ENCODE measurements around the gene SCUBE1.

The SCUBE1 gene

DNA sequence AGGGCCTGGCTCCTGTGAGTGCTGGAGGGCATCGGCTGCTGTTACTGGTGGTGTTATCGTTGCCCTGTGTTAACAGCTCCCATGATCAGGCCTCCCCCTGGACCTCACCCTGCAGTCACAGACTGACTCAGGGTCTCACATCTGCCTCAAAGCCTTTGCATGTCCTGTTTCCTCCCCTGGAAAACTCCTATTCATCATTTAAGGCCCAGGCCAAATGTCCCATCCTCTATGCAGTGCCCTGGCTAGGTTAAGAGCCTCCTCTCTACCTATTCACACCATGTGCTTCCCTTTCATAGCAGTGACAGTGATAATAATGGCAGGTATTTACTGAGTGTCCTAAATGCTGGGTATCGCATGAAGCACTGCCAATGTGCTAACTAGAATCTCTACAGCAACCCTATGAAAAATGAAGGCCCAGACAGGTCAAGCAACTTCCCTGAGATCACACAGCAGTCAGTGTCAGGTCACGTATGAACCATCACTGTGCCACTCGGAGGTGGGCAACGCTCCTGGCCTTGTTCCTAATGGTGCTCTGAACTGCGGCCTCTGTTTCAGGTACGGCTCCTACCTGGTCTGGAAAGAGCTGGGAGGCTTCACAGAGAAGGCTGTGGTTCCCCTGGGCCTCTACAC lies 182.6 kb downstream of the SCUBE1 start:
- Histone ChIP-seq H3K27ac (peak overlapping the region; percentile 89), H3K36me3 (peaks cover 82% of the 10 kb centered on the region), H3K27me3 (no peaks in the 10 kb centered on the region), H3K4me3 (ENCODE audit: low read depth in 1 of 2, low read length in 1 of 2) (no peak overlapping the region), H3K4me1 (ENCODE audit: control insufficient read depth in 1 of 2, insufficient read depth in 1 of 2, low read depth in 1 of 2, low read length in 1 of 2) (peaks cover 41 to 56% of the 10 kb centered on the region in 2 experiments), H3K9me3 (no peaks in the 10 kb centered on the region)
- TF ChIP-seq, protein P1, sequence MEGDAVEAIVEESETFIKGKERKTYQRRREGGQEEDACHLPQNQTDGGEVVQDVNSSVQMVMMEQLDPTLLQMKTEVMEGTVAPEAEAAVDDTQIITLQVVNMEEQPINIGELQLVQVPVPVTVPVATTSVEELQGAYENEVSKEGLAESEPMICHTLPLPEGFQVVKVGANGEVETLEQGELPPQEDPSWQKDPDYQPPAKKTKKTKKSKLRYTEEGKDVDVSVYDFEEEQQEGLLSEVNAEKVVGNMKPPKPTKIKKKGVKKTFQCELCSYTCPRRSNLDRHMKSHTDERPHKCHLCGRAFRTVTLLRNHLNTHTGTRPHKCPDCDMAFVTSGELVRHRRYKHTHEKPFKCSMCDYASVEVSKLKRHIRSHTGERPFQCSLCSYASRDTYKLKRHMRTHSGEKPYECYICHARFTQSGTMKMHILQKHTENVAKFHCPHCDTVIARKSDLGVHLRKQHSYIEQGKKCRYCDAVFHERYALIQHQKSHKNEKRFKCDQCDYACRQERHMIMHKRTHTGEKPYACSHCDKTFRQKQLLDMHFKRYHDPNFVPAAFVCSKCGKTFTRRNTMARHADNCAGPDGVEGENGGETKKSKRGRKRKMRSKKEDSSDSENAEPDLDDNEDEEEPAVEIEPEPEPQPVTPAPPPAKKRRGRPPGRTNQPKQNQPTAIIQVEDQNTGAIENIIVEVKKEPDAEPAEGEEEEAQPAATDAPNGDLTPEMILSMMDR (IDR thresholded peaks at IDR 0.05) = no peak

DNA sequence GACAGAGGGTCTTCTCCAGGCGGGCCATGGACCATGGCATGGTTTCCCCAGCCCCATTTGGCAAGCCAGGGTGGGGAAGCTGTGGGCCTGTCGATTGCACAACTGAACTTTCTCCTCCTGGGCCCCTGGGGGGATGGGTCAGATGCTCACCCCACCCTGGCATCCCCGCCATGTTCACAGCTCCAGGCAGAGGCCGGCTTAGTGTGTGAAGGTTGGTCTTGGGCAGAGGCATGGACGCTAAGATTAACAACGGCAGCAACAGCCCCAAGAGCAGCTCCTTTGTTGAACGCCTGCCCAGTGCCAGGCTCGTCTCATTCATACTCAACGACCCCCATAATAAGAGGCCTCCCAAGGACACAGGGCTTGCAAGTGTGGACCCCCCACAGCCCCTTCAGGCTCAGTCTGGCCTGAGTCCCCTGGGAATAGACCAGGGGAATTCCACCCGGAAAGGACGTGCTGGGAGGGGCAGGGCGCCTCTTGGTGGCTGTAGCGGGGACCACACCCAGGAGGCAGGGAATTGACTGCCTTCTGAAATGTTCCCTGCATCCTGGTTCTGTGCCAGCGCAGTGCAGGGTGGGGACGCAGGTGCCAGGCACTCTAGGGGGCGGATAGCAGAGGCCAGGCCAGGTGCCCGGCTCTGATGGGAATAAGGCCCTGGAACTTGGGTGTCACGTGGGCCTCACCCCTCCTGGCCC lies 183.5 kb downstream of the SCUBE1 start:
- Histone ChIP-seq H3K4me3 (ENCODE audit: low read depth in 1 of 2, low read length in 1 of 2) (no peak overlapping the region), H3K27me3 (no peaks in the 10 kb centered on the region), H3K9me3 (no peaks in the 10 kb centered on the region), H3K4me1 (ENCODE audit: control insufficient read depth in 1 of 2, insufficient read depth in 1 of 2, low read depth in 1 of 2, low read length in 1 of 2) (peaks cover 51 to 66% of the 10 kb centered on the region in 2 experiments), H3K27ac (peak overlapping the region; percentile 89), H3K36me3 (peaks cover 75% of the 10 kb centered on the region)
- TF ChIP-seq, protein P1 (IDR thresholded peaks at IDR 0.05) = peak; percentile 40

DNA sequence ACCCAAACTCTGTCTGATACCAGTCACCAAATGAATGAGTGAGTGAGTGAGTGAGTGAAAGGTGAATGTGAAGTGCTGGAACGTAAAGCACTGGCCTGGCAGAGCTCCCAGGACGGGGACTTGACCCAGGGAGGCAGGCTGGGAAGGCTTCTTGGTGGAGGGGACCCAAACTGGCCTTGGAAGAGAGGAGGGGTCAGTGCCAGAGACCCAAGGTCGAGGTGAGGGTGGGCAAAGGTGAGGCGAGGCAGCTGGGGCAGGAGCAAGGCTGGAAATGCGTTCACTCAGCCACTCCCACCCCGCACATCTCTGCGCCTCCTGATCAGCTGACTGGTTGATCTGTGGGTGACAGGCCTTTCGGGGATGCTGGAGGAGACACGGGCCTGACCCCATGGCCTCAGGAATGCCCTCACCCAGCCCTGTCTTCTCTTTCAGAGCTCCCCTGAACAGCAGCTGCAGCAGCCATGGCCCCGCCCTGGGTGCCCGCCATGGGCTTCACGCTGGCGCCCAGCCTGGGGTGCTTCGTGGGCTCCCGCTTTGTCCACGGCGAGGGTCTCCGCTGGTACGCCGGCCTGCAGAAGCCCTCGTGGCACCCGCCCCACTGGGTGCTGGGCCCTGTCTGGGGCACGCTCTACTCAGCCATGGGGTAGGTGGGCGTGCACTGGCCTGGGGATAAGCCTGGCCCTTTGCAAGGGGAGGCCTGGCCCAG lies 184.2 kb downstream of the SCUBE1 start:
- Histone ChIP-seq H3K4me1 (ENCODE audit: control insufficient read depth in 1 of 2, insufficient read depth in 1 of 2, low read depth in 1 of 2, low read length in 1 of 2) (peaks cover 53 to 67% of the 10 kb centered on the region in 2 experiments), H3K4me3 (ENCODE audit: low read depth in 1 of 2, low read length in 1 of 2) (no peak overlapping the region), H3K9me3 (no peaks in the 10 kb centered on the region), H3K36me3 (peaks cover 68% of the 10 kb centered on the region), H3K27ac (peak overlapping the region; percentile 89), H3K27me3 (no peaks in the 10 kb centered on the region)
- TF ChIP-seq, protein P1 (IDR thresholded peaks at IDR 0.05) = no peak

DNA sequence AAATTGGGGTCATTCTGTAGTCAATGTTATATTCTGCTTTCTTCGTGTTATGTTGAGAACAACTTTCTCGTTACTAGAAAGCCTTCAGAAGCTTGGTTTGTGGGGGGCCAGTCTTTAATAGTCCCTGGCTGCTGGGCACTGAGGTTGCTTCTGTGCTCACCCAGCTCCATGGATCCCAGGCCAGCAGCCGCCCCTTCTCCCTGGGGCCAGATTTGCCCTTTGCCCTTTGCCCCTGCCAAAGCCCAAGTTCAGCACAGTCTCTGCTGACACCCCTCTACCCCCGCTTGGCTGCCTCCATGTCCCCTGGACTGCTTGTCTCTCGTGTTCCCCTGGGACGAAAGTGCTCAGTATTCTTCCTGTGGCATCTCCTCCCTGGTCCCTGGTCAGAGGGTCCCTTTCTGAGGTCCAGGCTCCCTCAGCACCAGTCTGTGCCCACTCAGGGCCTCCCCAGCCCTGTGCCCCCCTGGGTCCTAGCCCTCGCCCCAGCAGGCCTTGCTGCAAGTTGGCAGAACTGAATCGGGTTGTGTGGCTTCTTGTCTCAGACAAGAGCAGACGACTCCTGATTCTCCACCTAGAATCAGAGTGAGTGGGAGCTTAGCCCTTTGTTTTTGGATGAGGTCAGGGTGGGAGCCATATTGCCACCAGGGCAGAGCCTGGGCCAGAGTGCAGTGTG lies 185.2 kb downstream of the SCUBE1 start:
- Histone ChIP-seq H3K9me3 (no peaks in the 10 kb centered on the region), H3K4me3 (ENCODE audit: low read depth in 1 of 2, low read length in 1 of 2) (no peak overlapping the region), H3K36me3 (peaks cover 58% of the 10 kb centered on the region), H3K27me3 (no peaks in the 10 kb centered on the region), H3K4me1 (ENCODE audit: control insufficient read depth in 1 of 2, insufficient read depth in 1 of 2, low read depth in 1 of 2, low read length in 1 of 2) (peaks cover 61 to 65% of the 10 kb centered on the region in 2 experiments), H3K27ac (peak overlapping the region; percentile 89)
- TF ChIP-seq, protein P1 (IDR thresholded peaks at IDR 0.05) = no peak

DNA sequence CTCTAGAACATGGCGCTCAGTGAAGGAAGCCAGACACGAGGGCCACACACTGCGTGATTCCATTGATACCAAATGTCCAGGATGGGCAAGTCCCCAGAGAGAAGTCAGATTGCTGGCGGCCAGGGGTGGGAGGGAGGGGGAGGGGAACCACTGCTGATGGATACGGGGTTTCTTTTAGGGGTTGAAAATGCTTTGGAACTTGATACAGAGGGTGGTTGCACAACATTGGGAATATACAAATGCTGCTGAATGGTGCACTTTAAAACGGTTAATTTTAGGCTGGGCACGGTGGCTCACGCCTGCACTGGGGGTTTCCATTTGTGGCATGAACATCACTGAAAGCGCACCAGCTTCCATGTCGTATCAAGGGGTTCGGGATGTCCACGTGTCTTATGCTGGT lies 186.8 kb downstream of the SCUBE1 start:
- peak overlapping the region; percentile 89 for H3K27ac ChIP-seq
- H3K36me3 ChIP-seq = peaks cover 42% of the 10 kb centered on the region
- no peaks in the 10 kb centered on the region for H3K27me3 ChIP-seq
- H3K4me3 ChIP-seq (ENCODE audit: low read depth in 1 of 2, low read length in 1 of 2) = no peak overlapping the region
- H3K4me1 ChIP-seq (ENCODE audit: control insufficient read depth in 1 of 2, insufficient read depth in 1 of 2, low read depth in 1 of 2, low read length in 1 of 2) = peaks cover 71 to 74% of the 10 kb centered on the region in 2 experiments
- TF ChIP-seq, protein P1 (IDR thresholded peaks at IDR 0.05) = no peak
- no peaks in the 10 kb centered on the region for H3K9me3 ChIP-seq
